ENCODE results near the gene HSPA1L.

- TF ChIP-seq RAD21 (IDR thresholded peaks at IDR 0.05; ENCODE audit: low read depth) (no peak), CTCF (IDR thresholded peaks at IDR 0.05 in 2 of 3, conservative IDR thresholded peaks at IDR 0.05 in 1 of 3; ENCODE audit: borderline replicate concordance in 1 of 3, insufficient read depth in 1 of 3, low read depth in 2 of 3, low read length in 2 of 3) (no peak), EZH2 (IDR thresholded peaks at IDR 0.05) (no peak), REST (IDR thresholded peaks at IDR 0.05; ENCODE audit: low read depth) (no peak), FOSL1 (IDR thresholded peaks at IDR 0.05; ENCODE audit: low read depth) (no peak), POLR2A (IDR thresholded peaks at IDR 0.05; ENCODE audit: borderline replicate concordance, extremely low read depth, insufficient read depth, insufficient read length) (no peak), SIN3A (IDR thresholded peaks at IDR 0.05; ENCODE audit: low read depth) (no peak)
Observed at GRCh38 chr6:31842053-31842452, 27.0 kb upstream of the HSPA1L start.
